Measurements from ENCODE around the gene SSH2. TPM values are rescaled to one million over a fixed set of nuclear protein-coding genes. Genes with fewer than 3 reads are reported as not detected.

Gene SSH2
- total RNA-seq, 2 donors from 2014 or later: 28.1 to 28.2 TPM

- TF ChIP-seq CTCF (IDR thresholded peaks at IDR 0.05): no peak
- Histone ChIP-seq H3K9me3 (no peaks in the 10 kb centered on the region), H3K4me1 (peaks cover 5% of the 10 kb centered on the region), H3K36me3 (no peaks in the 10 kb centered on the region), H3K9ac (ENCODE audit: low read depth in 2 of 2, low read length in 2 of 2) (no peak overlapping the region), H3K27ac (no peak overlapping the region), H3K27me3 (no peaks in the 10 kb centered on the region), H3K4me3 (no peak overlapping the region)
- peak; percentile 38 for DNase-seq
- intact Hi-C loops (cut with DNase I): no loop called here
Observed at GRCh38 chr17:29837531-29837930, 92.5 kb downstream of the SSH2 start.

GRCh38 chr17:29836643-29837042 lies 93.4 kb downstream of the SSH2 start:
- Histone ChIP-seq H3K9me3 (no peaks in the 10 kb centered on the region), H3K27me3 (no peaks in the 10 kb centered on the region), H3K4me1 (peaks cover 5% of the 10 kb centered on the region), H3K4me3 (no peak overlapping the region), H3K27ac (no peak overlapping the region), H3K9ac (ENCODE audit: low read depth in 2 of 2, low read length in 2 of 2) (no peak overlapping the region), H3K36me3 (no peaks in the 10 kb centered on the region)
- no peak for TF ChIP-seq CTCF (IDR thresholded peaks at IDR 0.05)
- no peak for DNase-seq
- intact Hi-C loops (cut with DNase I): no loop called here

- H3K9me3 ChIP-seq: no peaks in the 10 kb centered on the region
- TF ChIP-seq CTCF (IDR thresholded peaks at IDR 0.05): no peak
- peak overlapping the region; percentile 67 for H3K27ac ChIP-seq
- peak; percentile 61 for DNase-seq
- peaks cover 5% of the 10 kb centered on the region for H3K4me1 ChIP-seq
- no peaks in the 10 kb centered on the region for H3K36me3 ChIP-seq
- intact Hi-C loops (cut with DNase I): no loop called here
- peak overlapping the region in 1 of 2 donors; percentile 23 for H3K9ac ChIP-seq (ENCODE audit: low read depth in 2 of 2, low read length in 2 of 2)
- no peak overlapping the region for H3K4me3 ChIP-seq
- H3K27me3 ChIP-seq: no peaks in the 10 kb centered on the region
Observed at GRCh38 chr17:29835435-29836351, 94.3 kb downstream of the SSH2 start.

GRCh38 chr17:29833801-29834200 lies 96.2 kb downstream of the SSH2 start:
- no peak for DNase-seq
- TF ChIP-seq CTCF (IDR thresholded peaks at IDR 0.05): no peak
- Histone ChIP-seq H3K36me3 (no peaks in the 10 kb centered on the region), H3K9me3 (no peaks in the 10 kb centered on the region), H3K4me1 (peaks cover 5% of the 10 kb centered on the region), H3K27me3 (no peaks in the 10 kb centered on the region), H3K27ac (no peak overlapping the region), H3K9ac (ENCODE audit: low read depth in 2 of 2, low read length in 2 of 2) (no peak overlapping the region), H3K4me3 (no peak overlapping the region)
- intact Hi-C loops (cut with DNase I): no loop called here

- no peaks in the 10 kb centered on the region for H3K36me3 ChIP-seq
- TF ChIP-seq CTCF (IDR thresholded peaks at IDR 0.05): no peak
- H3K27me3 ChIP-seq: no peaks in the 10 kb centered on the region
- H3K27ac ChIP-seq: no peak overlapping the region
- intact Hi-C loops (cut with DNase I): no loop called here
- peaks cover 4% of the 10 kb centered on the region for H3K4me1 ChIP-seq
- H3K9me3 ChIP-seq: no peaks in the 10 kb centered on the region
- no peak overlapping the region for H3K4me3 ChIP-seq
- no peak for DNase-seq
- H3K9ac ChIP-seq (ENCODE audit: low read depth in 2 of 2, low read length in 2 of 2): no peak overlapping the region
Observed at GRCh38 chr17:29828676-29829284, 101.2 kb downstream of the SSH2 start.
